ENCODE measurements around the gene UBL7.

Gene UBL7

GRCh38 chr15:74438721-74439316 lies 22.1 kb downstream of the UBL7 start:
- DNase-seq: peak; percentile 14

GRCh38 chr15:74438206-74438605 lies 22.8 kb downstream of the UBL7 start:
- no peak for DNase-seq

GRCh38 chr15:74434263-74435136 lies 26.5 kb downstream of the UBL7 start:
- DNase-seq: no peak

- peak; percentile 49 for DNase-seq
These were observed 27.2 kb downstream of the UBL7 start, which contains the start of gene SEMA7A for GRCh38 chr15:74433592-74434262. TSS of gene SEMA7A (minus strand) at chr15:74433958. CDS start at chr15:74433918, 40 bp downstream.

- DNase-seq: no peak
These were observed 27.9 kb downstream of the UBL7 start for GRCh38 chr15:74432968-74433591.

GRCh38 chr15:74432271-74432967 lies 28.5 kb downstream of the UBL7 start:
- DNase-seq: no peak

GRCh38 chr15:74431645-74432044 lies 29.3 kb downstream of the UBL7 start:
- DNase-seq: no peak

GRCh38 chr15:74431116-74431515 lies 29.8 kb downstream of the UBL7 start:
- no peak for DNase-seq

- DNase-seq: no peak
These were observed 30.4 kb downstream of the UBL7 start for GRCh38 chr15:74430510-74430951.

GRCh38 chr15:74429781-74430400 lies 31.1 kb downstream of the UBL7 start:
- DNase-seq: no peak

- DNase-seq: no peak
These were observed 31.8 kb downstream of the UBL7 start for GRCh38 chr15:74428970-74429780.

GRCh38 chr15:74428442-74428787 lies 32.5 kb downstream of the UBL7 start:
- DNase-seq: no peak

- DNase-seq: no peak
These were observed 33.1 kb downstream of the UBL7 start for GRCh38 chr15:74427607-74428441.

- no peak for DNase-seq
These were observed 34.3 kb downstream of the UBL7 start for GRCh38 chr15:74426404-74427281.

- DNase-seq: no peak
These were observed 35.3 kb downstream of the UBL7 start for GRCh38 chr15:74425630-74426029.

- no peak for DNase-seq
These were observed 35.9 kb downstream of the UBL7 start for GRCh38 chr15:74424901-74425528.

- DNase-seq: no peak
These were observed 37.3 kb downstream of the UBL7 start for GRCh38 chr15:74423431-74424257.

All from NCI-H1417 treated with DMSO at 0.1 percent for 48 hours (cell line).